NT2/D1 (cell line): ENCODE results near the gene GAREM1.

ENCODE experiments used
- SUZ12 ChIP-seq: IDR thresholded peaks from 2 replicates; pipeline ENCODE4 v1.6.1; 2011; ENCODE audit not compliant: insufficient read length, insufficient read depth; ENCODE audit errors: extremely low read depth
- YY1 ChIP-seq: IDR thresholded peaks from 2 replicates; pipeline ENCODE4 v1.6.1; 2011; ENCODE audit not compliant: insufficient read length, insufficient read depth

DNA sequence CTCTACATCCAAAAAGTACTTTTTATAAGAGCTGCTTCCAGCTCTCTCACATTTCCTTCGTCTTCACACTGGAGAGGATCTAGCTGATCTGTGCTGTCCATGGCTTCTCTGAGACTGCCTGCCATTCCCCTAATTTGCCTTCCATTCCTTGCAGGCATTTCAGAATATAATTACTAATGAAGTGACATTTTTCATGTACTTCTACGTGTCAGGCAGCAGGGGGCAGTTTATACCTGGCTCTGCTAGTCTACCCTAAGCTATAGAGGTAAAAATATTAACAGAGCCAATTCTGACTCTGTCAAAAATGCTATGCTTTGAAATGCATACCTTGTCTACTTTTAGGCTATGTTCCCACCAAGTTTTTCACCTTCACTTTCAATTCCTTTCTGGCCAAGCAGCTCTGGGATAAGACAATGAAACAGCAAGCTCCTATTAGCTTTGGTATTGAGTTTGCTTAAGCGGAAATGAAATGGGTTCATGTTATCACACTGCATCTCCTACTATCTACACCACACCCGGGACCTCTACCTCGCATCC, 198.9 kb downstream of the GAREM1 start:
- TF ChIP-seq SUZ12 = no peak
- TF ChIP-seq YY1 = no peak
